GM19395 (cell line): ENCODE measurements around the gene ANLN.

Experiments
- ATAC-seq: cut with Tn5 transposase; IDR thresholded peaks from one replicate; pipeline ENCODE4 v1.9.1; 2021; ENCODE audit warnings: mild to moderate bottlenecking, moderate library complexity; ENCODE audit not compliant: unreplicated experiment

Gene ANLN

DNA sequence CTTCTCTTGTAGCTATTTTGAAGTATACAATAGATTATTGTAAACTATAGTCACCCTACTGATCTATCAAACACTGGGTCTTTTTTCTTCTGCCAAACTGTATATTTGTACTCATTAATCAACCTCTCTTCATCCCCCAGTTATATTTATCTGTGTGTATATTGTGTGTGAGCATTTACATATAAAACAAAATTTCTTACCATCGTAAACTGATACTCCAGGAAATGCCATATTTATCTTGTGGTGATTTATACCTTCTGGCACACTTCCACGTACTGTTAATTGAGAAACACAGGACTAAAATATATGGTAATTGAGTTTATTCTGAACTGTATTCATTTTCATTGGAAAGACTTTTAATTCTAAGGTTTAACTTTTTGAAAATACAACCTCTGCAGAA, 18.9 kb downstream of the ANLN start:
- ATAC-seq = no peak

DNA sequence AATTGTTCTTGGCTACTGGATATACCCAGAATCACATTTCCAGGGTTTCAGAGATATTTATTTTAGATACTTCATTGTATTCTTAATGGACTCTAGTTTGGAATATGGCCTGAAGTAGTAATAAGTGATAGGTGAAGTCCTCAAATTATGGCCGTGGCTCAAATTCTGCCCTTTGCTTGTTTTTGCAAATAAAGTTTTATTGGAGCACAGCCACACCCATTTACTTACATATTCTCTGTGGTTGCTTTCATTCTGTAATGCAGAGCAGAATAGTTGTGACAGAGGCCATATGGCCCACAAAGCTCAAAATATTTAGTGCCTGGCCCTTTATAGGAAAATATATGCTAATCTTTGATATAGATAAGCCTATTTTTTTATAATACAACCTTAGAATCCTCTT, 19.5 kb downstream of the ANLN start:
- no peak for ATAC-seq

DNA sequence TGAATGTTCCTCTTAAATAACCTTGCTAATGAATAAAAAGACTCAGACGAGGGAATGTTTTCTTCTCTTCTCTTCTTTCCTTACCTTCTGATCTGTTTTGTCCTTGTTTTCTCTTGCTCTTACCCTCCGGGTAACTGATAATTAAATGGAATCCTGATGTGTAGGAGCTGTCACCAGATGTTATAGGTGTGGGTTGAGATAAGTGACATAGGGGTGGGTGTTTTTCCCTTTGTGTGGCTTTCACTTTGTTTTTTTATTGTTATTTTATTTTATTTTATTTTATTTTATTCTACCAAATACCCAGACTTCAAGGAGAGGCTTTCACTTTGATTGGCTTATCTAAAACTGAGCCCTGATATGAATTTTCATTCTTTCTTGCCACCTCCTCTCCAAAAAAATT, 25.5 kb downstream of the ANLN start:
- ATAC-seq = no peak

DNA sequence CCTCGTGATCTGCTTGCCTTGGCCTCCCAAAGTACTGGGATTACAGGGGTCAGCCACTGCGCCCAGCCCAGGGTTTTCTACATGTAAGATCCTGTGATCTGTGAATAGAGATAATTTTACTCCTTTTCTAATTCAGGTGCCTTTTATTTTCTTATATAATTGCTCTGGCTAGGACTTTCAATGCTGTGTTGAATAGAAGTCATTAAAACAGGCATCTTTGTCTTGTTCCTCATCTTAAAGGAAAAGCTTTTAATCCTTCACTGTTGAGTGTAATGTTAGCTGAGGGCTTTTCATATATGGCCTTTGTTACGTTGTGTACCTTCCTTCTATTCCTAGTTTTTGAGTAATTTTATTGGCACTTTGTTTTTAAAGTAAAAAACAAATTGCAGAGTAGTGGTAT, 26.6 kb downstream of the ANLN start:
- no peak for ATAC-seq

DNA sequence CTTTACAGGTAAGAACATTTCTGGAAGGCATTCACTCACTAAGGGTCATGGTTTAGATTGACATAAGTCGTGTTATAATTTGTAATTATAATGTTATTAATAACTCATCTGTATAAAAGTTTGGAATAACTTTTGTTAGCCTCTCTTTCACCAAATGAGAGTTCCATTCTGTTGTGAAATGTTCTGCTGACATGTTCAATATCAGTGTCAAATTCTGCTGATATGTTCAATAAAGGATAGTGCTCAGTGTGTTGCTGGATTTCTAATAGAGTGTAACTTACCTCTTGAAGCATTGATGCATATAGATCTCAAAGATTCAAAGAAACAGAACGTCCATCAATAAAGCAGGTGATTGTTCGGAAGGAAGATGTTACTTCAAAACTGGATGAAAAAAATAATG, 30.6 kb downstream of the ANLN start:
- ATAC-seq = no peak

DNA sequence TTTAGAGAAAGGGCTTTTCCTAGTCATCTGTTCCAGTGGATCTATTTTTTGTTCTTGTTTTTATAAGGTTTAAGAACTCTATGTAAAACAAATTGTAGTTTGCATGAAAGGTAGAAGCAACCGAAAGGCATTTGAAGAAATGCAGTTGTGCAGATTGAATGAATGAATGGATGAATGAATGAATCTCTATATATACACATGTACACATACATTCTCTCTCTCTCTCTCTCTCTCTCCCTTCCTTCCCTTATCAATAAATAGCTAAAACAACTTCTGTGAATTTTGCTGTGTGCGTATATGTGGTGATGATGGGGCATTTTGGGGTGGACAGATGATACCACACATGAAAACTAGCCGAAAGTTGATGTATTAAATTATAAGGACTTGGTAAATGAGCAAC, 32.4 kb downstream of the ANLN start:
- ATAC-seq = no peak

DNA sequence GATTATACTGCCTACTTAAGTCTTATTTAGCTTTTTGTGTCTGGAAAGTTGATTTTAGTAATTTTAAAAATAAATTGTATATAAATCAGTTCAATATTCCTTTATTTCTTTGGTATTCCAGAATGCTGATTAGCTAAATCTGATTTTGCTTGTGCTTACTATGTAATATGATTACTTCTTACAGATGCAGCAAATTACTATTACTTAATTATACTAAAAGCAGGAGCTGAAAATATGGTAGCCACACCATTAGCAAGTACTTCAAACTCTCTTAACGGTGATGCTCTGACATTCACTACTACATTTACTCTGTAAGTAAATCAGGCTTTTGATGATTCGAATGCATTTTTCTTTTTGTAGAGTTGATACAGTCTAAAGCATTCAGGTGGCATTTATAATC, 34.0 kb downstream of the ANLN start:
- ATAC-seq = no peak

DNA sequence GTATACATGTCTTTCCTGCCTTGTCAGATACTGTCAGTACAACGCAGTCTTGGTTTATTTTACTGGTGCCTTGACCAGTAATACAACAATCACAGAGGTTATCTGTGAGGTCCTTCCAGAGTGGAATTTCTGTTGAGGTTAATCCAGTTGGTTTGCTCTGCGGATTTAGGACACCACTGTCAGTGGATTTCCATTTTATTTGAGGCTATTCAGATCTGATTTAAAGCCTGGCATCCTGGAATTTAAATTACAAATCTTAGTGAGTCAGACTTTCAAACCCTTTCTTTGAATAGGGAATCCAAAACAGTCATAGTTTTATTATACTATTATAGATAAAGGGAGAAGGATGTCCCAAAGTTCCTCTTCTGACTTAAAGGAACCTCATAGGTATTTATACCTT, 40.5 kb downstream of the ANLN start:
- ATAC-seq = no peak

DNA sequence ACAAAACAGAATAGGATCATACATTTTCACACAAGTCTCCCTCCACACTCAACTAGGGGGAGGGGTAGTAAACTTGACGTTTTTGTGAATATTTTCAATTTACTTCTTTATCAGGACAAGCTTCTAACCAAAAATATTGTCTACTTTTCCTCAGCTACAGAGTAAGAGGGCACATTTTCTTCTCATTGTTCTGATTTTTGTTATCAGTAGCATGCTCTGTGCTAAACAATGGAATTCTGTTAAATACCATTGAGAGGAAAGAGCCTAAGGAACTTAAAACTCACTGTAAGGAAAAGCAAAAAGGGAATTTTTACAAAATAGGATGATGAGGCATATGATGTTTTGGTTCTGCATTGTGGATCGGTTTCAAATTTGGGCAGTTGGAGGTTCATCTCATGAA, 41.2 kb downstream of the ANLN start:
- ATAC-seq = no peak

DNA sequence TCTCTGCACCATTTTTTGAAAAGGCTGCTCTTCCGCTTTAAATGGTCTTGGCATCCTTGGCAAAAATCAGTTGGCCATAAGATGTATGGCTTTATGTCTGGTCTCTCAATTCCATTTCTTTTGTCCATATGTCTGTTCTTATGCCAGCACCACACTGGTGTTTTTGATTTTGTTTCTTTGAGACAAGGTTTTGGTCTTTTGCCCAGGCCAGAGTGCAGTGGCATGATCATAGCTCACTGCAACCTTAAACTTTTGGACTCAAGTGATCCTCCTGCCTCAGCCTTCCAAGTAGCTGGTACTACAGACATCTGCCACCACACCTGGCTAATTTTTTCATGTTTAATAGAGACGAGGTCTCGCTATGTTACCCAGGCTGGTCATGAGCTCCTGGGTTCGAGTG, 48.5 kb downstream of the ANLN start:
- ATAC-seq = no peak

DNA sequence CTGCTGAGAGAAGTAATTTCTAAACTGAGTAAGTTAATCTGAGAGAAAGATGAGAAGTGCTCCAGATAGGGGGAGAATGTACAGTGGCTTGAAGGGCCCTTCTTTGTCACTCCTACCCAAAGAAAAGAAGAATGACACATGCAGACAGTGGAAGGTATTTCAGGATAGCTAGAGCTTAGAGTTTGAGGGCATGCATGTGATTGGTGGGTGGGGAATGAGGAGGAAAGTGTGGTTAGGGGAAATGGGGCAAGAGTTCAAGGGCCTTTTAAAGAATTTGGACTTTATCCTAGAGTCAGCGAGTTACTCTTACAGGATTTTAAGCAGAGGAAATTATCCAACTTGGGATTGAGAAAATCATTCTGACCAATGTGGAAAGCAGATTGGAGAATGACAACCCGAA, 50.0 kb downstream of the ANLN start:
- no peak for ATAC-seq

DNA sequence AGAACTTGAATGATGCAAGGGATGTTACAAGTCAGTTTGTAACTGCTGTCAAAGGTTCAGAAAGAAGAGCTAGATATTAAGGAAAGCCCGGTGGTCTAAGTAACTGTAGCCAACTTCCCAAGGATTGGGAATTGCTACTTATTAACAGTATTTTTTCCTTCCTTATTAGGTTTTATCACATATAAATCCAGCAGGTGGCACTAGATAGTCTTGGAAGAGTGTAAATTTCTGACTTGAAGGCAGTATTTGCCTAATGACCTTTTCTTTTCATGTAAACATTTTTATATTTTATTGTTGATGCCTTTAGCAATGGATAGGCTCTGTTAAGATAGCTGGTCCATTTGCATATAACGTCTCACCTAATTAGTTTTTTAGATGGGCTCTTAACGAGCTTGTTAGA, 51.2 kb downstream of the ANLN start:
- ATAC-seq = no peak

DNA sequence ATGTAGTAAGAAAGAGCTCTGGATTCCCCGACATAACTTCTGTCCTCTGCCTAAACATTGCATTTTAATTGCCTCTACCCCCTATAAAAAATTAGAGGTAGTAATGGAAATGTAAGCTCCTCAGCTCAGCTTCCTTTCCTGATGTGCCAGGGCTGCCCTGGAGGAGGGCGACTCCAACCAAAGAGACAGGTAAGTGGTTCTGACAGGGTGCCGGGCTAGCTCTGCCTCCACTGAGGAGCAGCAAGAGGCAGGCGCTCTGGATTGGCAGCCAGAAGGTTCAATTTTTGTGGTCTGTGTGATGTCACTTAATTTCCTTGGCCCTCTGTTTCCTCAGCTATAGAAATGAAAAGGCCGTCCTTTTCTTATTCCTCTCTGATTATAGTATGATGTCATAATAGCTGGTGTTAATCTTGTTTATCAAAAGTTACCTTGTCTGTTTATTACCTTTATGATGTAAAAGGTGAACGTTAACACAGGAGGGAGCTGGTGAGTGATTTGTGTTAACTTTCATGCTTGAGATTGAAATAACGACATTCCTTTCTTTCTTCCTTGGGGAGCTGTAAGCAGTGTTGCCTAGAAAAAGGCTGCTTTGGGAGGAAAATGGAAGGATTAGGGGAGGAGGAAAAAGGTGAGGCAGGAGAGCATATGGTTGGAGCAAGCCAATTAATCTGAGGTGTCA, 51.8 kb downstream of the ANLN start:
- no peak for ATAC-seq

DNA sequence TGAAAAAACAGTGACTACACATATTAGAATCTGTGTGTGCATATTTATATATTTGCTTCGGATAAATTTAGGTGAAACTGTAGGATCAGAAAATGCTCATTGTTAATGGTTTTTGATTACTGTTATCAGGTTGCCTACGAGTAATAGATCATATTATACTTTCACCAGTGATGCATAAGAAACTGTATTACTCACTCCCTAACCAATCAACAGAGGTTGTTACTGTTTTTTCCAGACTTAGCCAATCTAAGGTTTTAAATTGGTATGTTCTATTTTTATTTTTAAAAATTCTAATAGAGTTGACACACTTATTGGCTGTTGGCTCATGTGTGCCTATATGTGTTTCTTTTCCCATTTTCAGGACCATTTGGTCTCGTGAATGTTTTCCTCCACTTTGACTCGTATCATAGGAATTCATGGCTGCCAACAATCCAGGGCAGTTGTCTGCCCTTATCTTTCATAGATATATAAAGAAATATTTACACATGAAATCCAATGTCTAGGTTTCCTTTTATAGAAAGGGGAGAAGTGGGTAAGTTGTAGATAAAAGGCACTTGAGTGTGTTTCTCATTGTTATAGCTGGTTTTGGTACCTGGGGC, 59.2 kb downstream of the ANLN start:
- no peak for ATAC-seq

DNA sequence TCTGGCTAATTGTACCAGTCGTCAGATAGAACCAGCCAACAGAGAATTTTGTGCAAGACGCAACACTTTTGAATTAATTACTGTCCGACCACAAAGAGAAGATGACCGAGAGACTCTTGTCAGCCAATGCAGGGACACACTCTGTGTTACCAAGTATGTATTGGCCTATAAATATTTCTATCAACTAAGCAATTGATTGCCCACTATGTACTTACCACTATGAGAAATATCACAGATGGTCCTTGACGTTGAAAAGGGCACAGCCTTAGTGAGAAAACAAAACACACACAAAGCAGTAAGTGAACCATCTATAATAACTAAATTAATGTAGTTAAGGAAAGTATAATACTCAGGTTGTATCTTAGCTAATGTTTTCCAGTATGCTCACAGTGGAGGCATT, 60.0 kb downstream of the ANLN start:
- ATAC-seq = no peak

DNA sequence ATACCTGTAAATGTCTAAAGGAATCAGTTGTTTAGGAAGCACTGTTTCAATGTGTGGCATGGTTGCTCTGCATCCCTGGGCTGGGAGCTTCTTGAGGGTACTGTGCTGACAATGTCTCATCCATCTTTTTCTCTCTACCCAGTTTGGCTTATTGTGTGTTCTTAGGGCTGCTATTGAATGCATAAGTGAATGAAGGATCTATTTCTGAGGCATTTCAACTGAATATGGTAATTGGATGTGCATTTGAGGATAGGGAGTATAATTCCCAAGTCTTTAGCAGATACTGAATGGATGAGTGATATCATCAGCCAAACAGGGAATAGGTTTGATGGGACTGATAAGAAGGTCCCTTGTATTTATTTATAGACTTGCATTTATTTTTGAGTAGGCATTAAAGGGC, 64.1 kb downstream of the ANLN start:
- no peak for ATAC-seq

DNA sequence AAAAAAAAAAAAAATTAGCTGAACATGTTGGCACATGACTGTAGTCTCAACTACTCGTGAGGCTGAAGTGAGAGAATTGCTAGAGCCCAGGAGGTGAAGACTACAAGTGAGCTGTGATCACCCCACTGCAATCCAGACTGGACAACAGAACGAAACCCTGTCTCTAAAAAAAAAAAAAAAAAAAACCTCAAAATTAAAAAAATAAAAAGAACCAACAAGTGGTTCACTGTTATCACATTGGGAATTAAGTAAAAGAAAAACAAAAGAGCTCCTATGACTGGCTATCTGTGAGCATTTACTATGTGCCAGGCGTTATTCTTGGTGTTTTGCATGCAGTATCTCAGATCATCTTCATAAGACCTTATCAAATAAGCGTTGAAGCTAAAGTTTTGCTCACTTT, 66.0 kb downstream of the ANLN start:
- ATAC-seq = no peak

DNA sequence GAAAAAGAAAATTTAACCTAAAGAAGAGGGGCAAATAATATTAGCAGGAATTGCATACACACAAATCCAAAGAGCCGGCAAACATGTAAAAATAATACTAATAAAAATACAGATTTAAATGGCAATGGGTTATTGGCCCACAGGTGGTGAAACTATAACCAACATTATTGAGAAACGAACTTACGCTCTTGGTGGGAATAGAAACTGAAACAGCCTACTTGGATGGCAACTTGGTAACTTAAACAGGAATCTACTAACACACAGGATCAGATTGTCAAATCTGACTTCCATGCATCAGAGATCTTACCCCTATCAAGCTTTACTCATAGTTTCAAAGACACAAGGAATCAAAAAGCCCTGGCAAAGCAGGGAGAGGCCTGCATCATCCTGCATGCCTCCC, 66.5 kb downstream of the ANLN start:
- no peak for ATAC-seq

DNA sequence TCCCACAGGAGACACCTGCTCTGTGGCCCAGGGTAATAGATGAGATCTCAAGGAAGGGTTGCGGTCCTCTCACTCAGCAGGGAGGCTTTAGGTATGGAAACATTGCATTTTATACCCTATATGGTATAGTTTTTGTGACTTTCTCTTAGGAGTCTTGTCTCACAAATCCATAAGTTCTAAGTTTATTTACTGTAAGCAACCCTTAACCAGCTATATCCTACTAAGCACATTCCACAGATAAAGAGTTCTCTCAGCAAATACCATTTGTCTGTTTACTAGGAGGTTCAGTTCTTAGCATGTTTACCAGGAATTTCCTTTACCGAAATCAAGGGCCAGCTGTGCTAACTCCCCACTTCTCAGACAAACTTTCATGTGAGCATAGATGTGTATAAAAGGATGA, 66.9 kb downstream of the ANLN start:
- no peak for ATAC-seq

DNA sequence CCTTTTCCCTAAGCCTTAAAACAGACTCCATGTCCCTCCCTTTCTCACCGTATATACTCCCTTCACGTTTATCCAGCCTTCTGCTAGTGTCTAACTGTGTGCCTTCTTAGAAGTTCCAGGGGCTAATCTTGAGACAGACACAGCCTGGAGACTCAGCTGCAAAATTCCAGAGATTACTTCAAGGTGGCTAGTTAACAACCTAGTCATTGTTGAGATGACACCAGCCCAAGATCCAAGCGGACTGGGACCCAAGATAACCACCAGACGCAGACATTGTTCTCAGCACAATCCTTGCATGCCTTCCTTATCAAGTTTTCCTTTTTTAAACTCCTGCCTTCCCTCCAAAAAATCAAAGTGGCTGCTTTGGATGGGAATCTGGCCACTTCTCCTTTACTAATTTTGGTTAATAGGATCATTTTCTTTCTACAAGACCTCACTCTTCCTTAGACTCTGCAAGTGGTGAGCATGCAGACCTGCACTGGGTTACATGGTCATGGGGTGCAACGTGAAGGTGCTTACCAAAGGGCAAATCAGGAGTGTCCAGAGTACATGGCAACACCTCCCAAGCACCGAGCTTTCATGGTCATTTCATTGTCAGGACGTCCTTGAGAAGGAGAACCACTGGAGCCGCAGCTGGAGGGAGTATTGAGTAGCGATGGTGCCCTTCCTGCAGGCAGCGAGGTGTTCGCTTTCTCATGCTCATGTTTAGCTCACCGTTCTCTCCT, 69.7 kb downstream of the ANLN start:
- ATAC-seq = no peak

DNA sequence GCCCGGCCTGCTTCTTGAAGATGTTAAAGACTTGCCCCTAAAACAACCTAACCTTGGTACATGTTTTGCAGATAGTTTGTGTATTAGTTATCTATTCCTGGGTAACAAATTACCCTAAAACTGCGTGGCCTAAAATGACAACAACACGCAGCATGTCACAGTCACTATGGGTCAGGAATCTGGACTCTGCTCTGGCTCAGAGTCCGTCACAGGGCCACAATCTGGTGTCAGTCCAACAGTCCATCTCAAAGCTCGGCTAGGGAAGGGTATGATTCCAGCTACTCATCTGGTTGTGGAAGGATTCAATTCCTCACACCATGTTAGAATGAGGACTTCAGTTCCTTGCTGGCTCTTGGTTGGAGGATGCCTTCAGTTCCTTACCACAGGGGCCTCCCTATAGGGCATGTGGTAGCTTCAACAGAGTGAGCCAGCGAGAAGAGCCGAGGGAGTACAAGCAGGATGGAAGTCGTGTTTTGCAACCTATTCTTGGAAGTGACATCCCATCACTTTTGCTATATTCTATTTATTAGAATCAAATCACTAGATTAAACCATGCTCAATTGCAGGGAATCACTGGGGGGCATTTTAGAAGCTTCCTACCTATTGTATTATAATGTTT, 71.3 kb downstream of the ANLN start:
- ATAC-seq = no peak

DNA sequence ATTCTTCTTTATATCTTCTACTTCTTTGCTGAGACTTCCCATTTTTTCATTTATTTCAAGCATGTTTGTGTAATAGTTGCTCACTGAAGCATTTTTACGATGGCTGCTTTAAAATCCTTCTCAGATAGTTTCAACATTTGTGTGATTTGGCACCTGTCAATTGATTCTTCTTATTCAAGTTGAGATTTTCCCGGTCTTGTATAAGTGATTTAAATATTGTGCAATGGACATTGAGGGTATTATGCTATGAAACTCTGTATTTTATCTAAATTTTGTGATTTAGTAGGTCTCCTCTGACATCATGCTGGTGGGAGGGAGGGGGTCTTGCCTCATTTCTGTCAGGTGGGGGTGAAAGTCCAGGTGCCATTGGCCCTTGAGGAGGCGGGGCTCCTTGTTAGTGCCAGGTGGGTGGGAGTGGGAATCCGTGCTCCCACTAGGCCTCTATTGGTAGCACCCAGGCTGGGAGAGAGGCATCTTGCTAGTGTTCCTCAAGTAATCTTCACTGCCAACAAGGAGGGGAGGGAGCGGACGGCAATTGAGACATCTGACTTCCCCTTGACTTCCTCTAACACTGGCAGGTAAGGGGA, 73.0 kb downstream of the ANLN start:
- no peak for ATAC-seq
